Transverse colon (tissue), 4 donors: ENCODE results near the gene RPL19.

ENCODE experiments used
- POLR2AphosphoS5 ChIP-seq, 3 donors: sonication (generic); formaldehyde crosslinking; IDR thresholded peaks; one replicate each; pipeline ENCODE4 v1.6.1; 2016; ENCODE audit warnings: antibody characterized with exemption in 3 of 3
- TF ChIP-seq, protein P1 (sequence below), 5 experiments: fragments of 200-600 bp in 3 of 5; fragments of 450-650 bp in 2 of 5; sonication (generic) in 3 of 5; IDR thresholded peaks; 1 replicate in 2 of 5; 2 replicates in 3 of 5; pipeline ENCODE4 v1.5.1; 2016 to 2017; ENCODE audit warnings: antibody characterized with exemption in 5 of 5, inconsistent platforms in 3 of 5, mild to moderate bottlenecking in 2 of 5, moderate library complexity in 1 of 5

DNA sequence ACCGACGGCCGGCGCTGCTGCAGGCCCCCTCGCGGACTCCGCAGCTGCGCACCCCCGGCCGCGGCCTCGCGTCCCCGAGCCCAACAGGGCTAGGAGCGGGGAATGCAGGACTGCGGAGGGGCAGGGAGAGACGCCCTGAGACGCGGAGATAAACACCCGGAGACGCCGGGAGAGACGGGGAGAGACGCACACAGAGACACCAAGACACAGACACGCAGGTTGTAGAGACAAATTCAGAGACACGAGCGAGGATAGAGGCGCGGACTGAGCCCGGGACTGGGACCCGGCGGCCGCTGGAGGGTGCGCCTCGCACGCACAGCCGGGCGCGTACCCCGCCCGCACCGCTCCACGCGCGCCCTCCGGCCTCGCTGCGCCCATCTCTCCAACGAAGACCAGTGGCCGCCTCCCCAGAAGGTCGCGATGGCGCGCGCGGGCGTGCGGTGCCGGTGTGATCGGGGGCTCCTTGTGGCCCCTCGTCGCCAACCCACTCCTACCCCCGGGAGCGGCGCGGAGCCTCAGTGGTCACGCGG lies 24.8 kb downstream of the RPL19 start:
- no peak for TF ChIP-seq POLR2AphosphoS5 (IDR thresholded peaks at IDR 0.05)
- TF ChIP-seq, protein P1, sequence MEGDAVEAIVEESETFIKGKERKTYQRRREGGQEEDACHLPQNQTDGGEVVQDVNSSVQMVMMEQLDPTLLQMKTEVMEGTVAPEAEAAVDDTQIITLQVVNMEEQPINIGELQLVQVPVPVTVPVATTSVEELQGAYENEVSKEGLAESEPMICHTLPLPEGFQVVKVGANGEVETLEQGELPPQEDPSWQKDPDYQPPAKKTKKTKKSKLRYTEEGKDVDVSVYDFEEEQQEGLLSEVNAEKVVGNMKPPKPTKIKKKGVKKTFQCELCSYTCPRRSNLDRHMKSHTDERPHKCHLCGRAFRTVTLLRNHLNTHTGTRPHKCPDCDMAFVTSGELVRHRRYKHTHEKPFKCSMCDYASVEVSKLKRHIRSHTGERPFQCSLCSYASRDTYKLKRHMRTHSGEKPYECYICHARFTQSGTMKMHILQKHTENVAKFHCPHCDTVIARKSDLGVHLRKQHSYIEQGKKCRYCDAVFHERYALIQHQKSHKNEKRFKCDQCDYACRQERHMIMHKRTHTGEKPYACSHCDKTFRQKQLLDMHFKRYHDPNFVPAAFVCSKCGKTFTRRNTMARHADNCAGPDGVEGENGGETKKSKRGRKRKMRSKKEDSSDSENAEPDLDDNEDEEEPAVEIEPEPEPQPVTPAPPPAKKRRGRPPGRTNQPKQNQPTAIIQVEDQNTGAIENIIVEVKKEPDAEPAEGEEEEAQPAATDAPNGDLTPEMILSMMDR (IDR thresholded peaks at IDR 0.05), result no peak
